GM23338 (cell line): ENCODE data around the gene ARL6IP4. TPM values are rescaled to one million over a fixed set of nuclear protein-coding genes. Genes with fewer than 3 reads are reported as not detected.

Experiments used
- ATAC-seq: fragments of 200-7000 bp; cut with Tn5 transposase; 3 replicates; pipeline ENCODE4 v1.9.1; 2020
- DNase-seq: peaks from one replicate; pipeline ENCODE4 v3.0.0-alpha.2; 2015; ENCODE audit warnings: low spot score
- H2AFZ ChIP-seq: fragments of 200-600 bp; sonication (generic); 2 replicates; pipeline ENCODE4 v1.8.0; 2016; ENCODE audit warnings: antibody characterized with exemption, mild to moderate bottlenecking, moderate library complexity
- H3F3A ChIP-seq: fragments of 200-600 bp; sonication (generic); replicated peaks from 2 replicates; pipeline ENCODE4 v1.8.0; 2017; ENCODE audit warnings: antibody characterized with exemption, mixed run types, low read depth
- H3K27ac ChIP-seq: fragments of 200-600 bp; sonication (generic); 2 replicates; pipeline ENCODE4 v1.6.1; 2016; ENCODE audit warnings: low read depth
- H3K27me3 ChIP-seq: fragments of 200-600 bp; sonication (generic); 2 replicates; pipeline ENCODE4 v1.8.0; 2016; ENCODE audit warnings: mild to moderate bottlenecking, mixed run types, moderate library complexity; ENCODE audit not compliant: insufficient read depth
- H3K36me3 ChIP-seq: fragments of 200-600 bp; sonication (generic); 2 replicates; pipeline ENCODE4 v1.8.0; 2016; ENCODE audit warnings: mild to moderate bottlenecking; ENCODE audit not compliant: insufficient read depth
- H3K4me1 ChIP-seq: fragments of 200-600 bp; sonication (generic); 2 replicates; pipeline ENCODE4 v1.8.0; 2016; ENCODE audit warnings: mild to moderate bottlenecking, moderate library complexity; ENCODE audit not compliant: insufficient read depth
- H3K4me2 ChIP-seq: fragments of 200-600 bp; sonication (generic); 2 replicates; pipeline ENCODE4 v1.7.1; 2017; ENCODE audit warnings: mixed run types
- H3K4me3 ChIP-seq: fragments of 200-600 bp; sonication (generic); 2 replicates; pipeline ENCODE4 v1.6.1; 2016; ENCODE audit warnings: mixed run types
- H3K79me2 ChIP-seq: fragments of 200-600 bp; sonication (generic); replicated peaks from 2 replicates; pipeline ENCODE4 v1.8.0; 2017; ENCODE audit warnings: mild to moderate bottlenecking; ENCODE audit not compliant: insufficient read depth
- H3K9me2 ChIP-seq: fragments of 200-600 bp; sonication (generic); 2 replicates; pipeline ENCODE4 v1.8.0; 2017; ENCODE audit not compliant: insufficient read depth
- H4K20me1 ChIP-seq: fragments of 200-600 bp; sonication (generic); replicated peaks from 2 replicates; pipeline ENCODE4 v1.8.0; 2017; ENCODE audit warnings: mild to moderate bottlenecking; ENCODE audit not compliant: insufficient read depth
- H3K27ac Mint-ChIP-seq: 2 replicates; pipeline ENCODE4 v1.8.0; 2020; ENCODE audit warnings: inconsistent platforms, mild to moderate bottlenecking, moderate library complexity, mixed read lengths
- H3K27me3 Mint-ChIP-seq: 3 replicates; pipeline ENCODE4 v1.8.0; 2022; ENCODE audit warnings: low read depth, mild to moderate bottlenecking, moderate library complexity, mixed read lengths, inconsistent platforms; ENCODE audit not compliant: insufficient read depth, poor library complexity
- H3K36me3 Mint-ChIP-seq: 3 replicates; pipeline ENCODE4 v1.8.0; 2021; ENCODE audit warnings: low read depth, mild to moderate bottlenecking, inconsistent platforms, moderate library complexity, mixed read lengths
- H3K4me1 Mint-ChIP-seq: 3 replicates; pipeline ENCODE4 v1.8.0; 2020; ENCODE audit warnings: mild to moderate bottlenecking, inconsistent platforms, mixed read lengths
- H3K4me3 Mint-ChIP-seq: 3 replicates; pipeline ENCODE4 v1.8.0; 2021; ENCODE audit warnings: moderate library complexity, mild to moderate bottlenecking, inconsistent platforms, mixed read lengths
- H3K9me3 Mint-ChIP-seq: 3 replicates; pipeline ENCODE4 v1.8.0; 2020; ENCODE audit warnings: moderate library complexity, mild to moderate bottlenecking, inconsistent platforms, mixed read lengths
- NANOG ChIP-seq: IDR thresholded peaks from 2 replicates; pipeline ENCODE4 v1.6.1; 2016; ENCODE audit warnings: antibody characterized with exemption, borderline replicate concordance
- POLR2AphosphoS5 ChIP-seq: IDR thresholded peaks from 2 replicates; pipeline ENCODE4 v1.6.1; 2016; ENCODE audit warnings: antibody characterized with exemption, low read depth
- STAT1 ChIP-seq: IDR thresholded peaks from one replicate; pipeline ENCODE4 v1.6.1; 2016; ENCODE audit warnings: antibody characterized with exemption; ENCODE audit not compliant: unreplicated experiment
- ZNF331 ChIP-seq: fragments of 250-450 bp; sonication (Bioruptor Pico); IDR thresholded peaks from 2 replicates; pipeline ENCODE4 v1.5.0; 2020; ENCODE audit warnings: low read depth, mild to moderate bottlenecking, moderate library complexity
- ZNF462 ChIP-seq: fragments of 250-450 bp; sonication (Bioruptor Pico); IDR thresholded peaks from 2 replicates; pipeline ENCODE4 v1.5.0; 2020; ENCODE audit warnings: mild to moderate bottlenecking, moderate library complexity
- long read RNA-seq: library from polyadenylated mRNA; unstranded; transcript quantifications from one replicate; pipeline ENCODE4 v2.0.0, GENCODE V29; 2020; ENCODE audit not compliant: unreplicated experiment
- polyA plus RNA-seq: library from polyadenylated mRNA; unstranded; fragments of >200 nt; fragmentation: Nextera tagmentation; extraction: Ambion mirVana; gene quantifications from 2 replicates; pipeline ENCODE4 v1.2.1, GENCODE V29; 2016
- total RNA-seq: library from RNA; depleted of rRNA; stranded (reverse); fragments of >200 nt; shearing (Covaris generic); gene quantifications from 2 replicates; pipeline ENCODE4 v1.2.3, GENCODE V29; 2014; rRNA removed

The ARL6IP4 gene
- total RNA-seq: 68.7 and 85.5 TPM in 2 replicates
- 169 and 176 TPM in 2 replicates for polyA plus RNA-seq
- long read RNA-seq, transcript ARL6IP4-210 (6 exons, 1,491 nt): minor isoform, 16 of 97 reads
- long read RNA-seq, transcript ARL6IP4-201 (6 exons, 1,644 nt): minor isoform, 7 of 97 reads
- long read RNA-seq, transcript ARL6IP4-220 (6 exons, 1,591 nt): major isoform, 22 of 97 reads
- long read RNA-seq, partial matches to known transcripts: 7 of 97 reads
- long read RNA-seq, other reads (novel, unspliced or antisense): 34 of 97 reads

GRCh38 chr12:122980183-122981035 lies at the start of gene ARL6IP4:
TSS of gene ARL6IP4 (plus strand) at chr12:122980681. CDS start at chr12:122981140, 459 bp downstream.
- H3K27ac Mint-ChIP-seq: peak within 1 kb of the TSS; percentile 11; the same call in 1 of the 2 replicates
- H3K27ac ChIP-seq: no peak within 1 kb of the TSS
- peaks cover 22% of the 10 kb centered on the region; the same call in 1 of the 2 replicates for H3K4me1 ChIP-seq
- peak within 1 kb of the TSS; percentile 96 for H3K4me2 ChIP-seq
- no peaks in the 10 kb centered on the region for H3K27me3 ChIP-seq
- H3F3A ChIP-seq: no peaks in the 10 kb centered on the region
- H4K20me1 ChIP-seq: no peaks in the 10 kb centered on the region; the same call in 1 of the 2 replicates
- H3K36me3 Mint-ChIP-seq: no peaks in the 10 kb centered on the region; the same call in 2 of the 3 replicates
- H3K9me3 Mint-ChIP-seq: no peaks in the 10 kb centered on the region
- no peaks in the 10 kb centered on the region for H3K9me2 ChIP-seq
- peaks cover 21% of the 10 kb centered on the region; the same call in 1 of the 2 replicates for H3K79me2 ChIP-seq
- no peak for TF ChIP-seq ZNF462 (CRISPR knock-in tag)
- no peak for TF ChIP-seq ZNF331 (CRISPR knock-in tag)
- TF ChIP-seq POLR2AphosphoS5: peak; percentile 48
- TF ChIP-seq STAT1: no peak
- no peak for TF ChIP-seq NANOG
- H3K4me1 Mint-ChIP-seq: peaks cover 21% of the 10 kb centered on the region
- no peaks in the 10 kb centered on the region; the same call in 1 of the 2 replicates for H3K36me3 ChIP-seq
- DNase-seq (peak; percentile 79), ATAC-seq (peak; percentile 66)
- peak within 1 kb of the TSS; percentile 83 for H2AFZ ChIP-seq
- peaks cover 21% of the 10 kb centered on the region for H3K27me3 Mint-ChIP-seq
- peak within 1 kb of the TSS; percentile 92 for H3K4me3 ChIP-seq
- H3K4me3 Mint-ChIP-seq: peak within 1 kb of the TSS; percentile 82
